Fibroblast of skin of left biceps (primary cell): ENCODE results near the gene EML4.
A peak's percentile ranks its signal among the peaks of the same experiment; 100 is the strongest.
"Not testable (repeated sequence)": the region's sequence is repeated elsewhere in the genome, so short reads cannot be mapped to it uniquely, and the experiment has no call there.

ENCODE experiments used
- DNase-seq, 2 experiments: peaks; one replicate each; pipeline ENCODE4 v3.0.0-alpha.2; 2013; ENCODE audit warnings: low read depth in 2 of 2

EML4 gene

GRCh38 chr2:42169100-42169873 lies at the start of gene EML4:
Gene EML4 (plus strand): TSS chr2:42169353. CDS start chr2:42169612, 259 bp downstream.
- peak; percentile 73 to 74 for DNase-seq

- DNase-seq: no peak
Measured at GRCh38 chr2:42123426-42123825, 45.7 kb upstream of the EML4 start.

- no peak for DNase-seq
Measured at GRCh38 chr2:42124011-42124785, 45.0 kb upstream of the EML4 start.

GRCh38 chr2:42125841-42126594 lies 43.1 kb upstream of the EML4 start:
- no peak for DNase-seq

- not testable (repeated sequence) for DNase-seq
Measured at GRCh38 chr2:42126873-42127272, 42.3 kb upstream of the EML4 start.

GRCh38 chr2:42127425-42128424 lies 41.4 kb upstream of the EML4 start:
- DNase-seq: no peak

- peak; percentile 91 to 93 for DNase-seq
Measured at GRCh38 chr2:42128721-42129486, 40.2 kb upstream of the EML4 start.

GRCh38 chr2:42129487-42129852 lies 39.7 kb upstream of the EML4 start:
- DNase-seq: no peak

GRCh38 chr2:42129947-42130346 lies 39.2 kb upstream of the EML4 start:
- DNase-seq: no peak

- not testable (repeated sequence) for DNase-seq
Measured at GRCh38 chr2:42130858-42131257, 38.3 kb upstream of the EML4 start.

- DNase-seq: peak; percentile 98
Measured at GRCh38 chr2:42132191-42132965, 36.8 kb upstream of the EML4 start.

- peak; percentile 96 for DNase-seq
Measured at GRCh38 chr2:42132966-42133641, 36.0 kb upstream of the EML4 start.

- no peak for DNase-seq
Measured at GRCh38 chr2:42133771-42134195, 35.4 kb upstream of the EML4 start.

- DNase-seq: not testable (repeated sequence)
Measured at GRCh38 chr2:42134401-42134932, 34.7 kb upstream of the EML4 start.

GRCh38 chr2:42135381-42136312 lies 33.5 kb upstream of the EML4 start:
- DNase-seq: no peak

- no peak for DNase-seq
Measured at GRCh38 chr2:42136782-42137124, 32.4 kb upstream of the EML4 start.

GRCh38 chr2:42137125-42137841 lies 31.9 kb upstream of the EML4 start:
- no peak for DNase-seq
